ENCODE data around the gene TGFB1.
"Not testable (repeated sequence)": the region's sequence is repeated elsewhere in the genome, so short reads cannot be mapped to it uniquely, and the experiment has no call there.

Gene TGFB1

GRCh38 chr19:41377977-41378709 lies 24.4 kb upstream of the TGFB1 start:
- H3K27ac Mint-ChIP-seq = no peak overlapping the region
- no peaks in the 10 kb centered on the region for H3K27me3 Mint-ChIP-seq
- H3K4me3 Mint-ChIP-seq = no peak overlapping the region
- peaks cover 27% of the 10 kb centered on the region for H3K4me1 Mint-ChIP-seq (ENCODE audit: low read depth)
- H3K9me3 Mint-ChIP-seq = no peaks in the 10 kb centered on the region
- peaks cover 5% of the 10 kb centered on the region for H3K36me3 Mint-ChIP-seq (ENCODE audit: low read depth)

DNA sequence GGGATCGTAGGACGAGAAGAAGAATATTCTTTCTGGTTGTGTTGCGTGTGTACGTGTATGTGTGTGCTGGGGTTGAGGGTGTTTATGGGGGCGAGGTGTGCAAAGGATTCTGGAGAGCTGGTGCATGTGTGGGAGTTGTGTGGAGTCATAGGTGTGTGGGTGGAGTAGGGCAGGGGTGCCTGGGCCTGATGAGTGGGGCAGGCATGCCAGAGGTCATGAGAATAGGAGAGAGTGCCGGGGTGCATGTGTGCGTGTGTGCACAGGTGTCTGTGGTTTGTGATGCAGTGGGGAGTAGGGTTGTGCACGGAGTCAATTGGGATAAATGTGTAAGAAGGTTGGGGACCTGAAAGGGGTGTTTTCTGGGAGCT lies 23.3 kb upstream of the TGFB1 start:
- H3K4me1 Mint-ChIP-seq (ENCODE audit: low read depth) = peaks cover 27% of the 10 kb centered on the region
- peak overlapping the region; percentile 77 for H3K27ac Mint-ChIP-seq
- peak overlapping the region; percentile 68 for H3K4me3 Mint-ChIP-seq
- no peaks in the 10 kb centered on the region for H3K9me3 Mint-ChIP-seq
- H3K27me3 Mint-ChIP-seq = no peaks in the 10 kb centered on the region
- H3K36me3 Mint-ChIP-seq (ENCODE audit: low read depth) = no peaks in the 10 kb centered on the region

DNA sequence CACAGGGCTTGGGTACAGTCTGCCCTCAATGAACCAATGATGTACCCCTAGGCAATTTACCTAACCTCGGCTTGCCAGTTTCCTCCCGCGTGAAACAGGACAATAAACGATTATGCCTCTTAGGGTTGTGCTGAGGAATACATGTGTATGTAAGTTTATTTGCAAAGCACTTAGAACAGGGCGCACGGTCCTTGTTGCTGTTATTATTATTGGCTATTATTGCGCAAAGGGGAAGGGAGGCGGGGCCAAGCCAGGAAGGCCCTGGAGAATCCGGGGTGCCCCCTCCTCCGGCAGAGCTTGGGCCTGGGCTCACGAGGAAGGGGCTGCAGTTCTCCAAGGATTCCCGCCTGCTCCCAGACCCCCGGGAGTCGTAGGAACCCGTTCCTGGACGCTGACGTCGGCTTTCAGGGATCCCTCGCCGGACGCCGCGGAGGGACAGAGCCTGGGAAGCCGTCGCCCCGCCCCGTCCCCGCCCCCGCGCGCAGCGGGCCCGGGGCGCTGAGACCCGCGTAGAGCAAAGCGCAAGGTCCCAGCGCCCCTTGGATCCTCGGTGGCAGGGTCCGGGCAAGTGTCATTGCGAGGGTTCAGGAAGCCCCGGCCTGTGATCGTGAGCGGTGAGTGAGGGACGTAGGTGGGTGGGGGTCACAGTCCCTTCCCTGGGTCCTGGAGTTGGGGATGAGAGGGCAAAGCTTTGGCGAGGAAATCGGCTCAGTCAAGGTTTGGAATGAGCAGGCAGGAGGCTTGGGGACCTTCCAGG lies 22.7 kb upstream of the TGFB1 start, which contains the start of gene TMEM91:
Gene TMEM91 (plus strand): TSS at position 293 of the 757 bp plus-strand sequence. CDS start 1,777 bp downstream, outside the sequence.
- Mint-ChIP-seq H3K27me3 (no peaks in the 10 kb centered on the region), H3K4me3 (peak within 1 kb of the TSS; percentile 77), H3K36me3 (ENCODE audit: low read depth) (no peaks in the 10 kb centered on the region), H3K4me1 (ENCODE audit: low read depth) (peaks cover 27% of the 10 kb centered on the region), H3K9me3 (no peaks in the 10 kb centered on the region), H3K27ac (peak within 1 kb of the TSS; percentile 77)

DNA sequence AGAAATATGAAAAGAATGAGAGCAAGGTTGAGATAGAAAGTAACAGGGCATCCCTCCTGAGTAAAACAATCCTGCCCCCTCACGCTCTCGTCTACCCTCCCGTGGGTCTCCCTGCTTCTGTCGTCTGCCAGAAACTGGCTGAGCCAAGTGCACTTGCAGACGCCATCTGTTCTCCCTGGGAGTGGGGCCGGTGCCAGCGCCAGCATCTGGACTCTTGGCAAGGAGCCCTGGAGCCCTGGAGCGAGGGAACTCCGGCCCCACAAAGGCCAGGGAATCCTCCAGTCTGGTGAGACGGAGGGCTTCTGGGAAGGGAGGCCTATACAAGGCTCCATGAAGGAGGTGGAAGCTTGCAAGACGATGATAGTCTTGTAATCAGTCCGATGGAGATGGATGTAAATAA lies 20.3 kb upstream of the TGFB1 start:
- Mint-ChIP-seq H3K36me3 (ENCODE audit: low read depth) (no peaks in the 10 kb centered on the region), H3K9me3 (no peaks in the 10 kb centered on the region), H3K4me3 (no peak overlapping the region), H3K27ac (no peak overlapping the region), H3K27me3 (no peaks in the 10 kb centered on the region), H3K4me1 (ENCODE audit: low read depth) (peaks cover 27% of the 10 kb centered on the region)

GRCh38 chr19:41372501-41372900 lies 18.8 kb upstream of the TGFB1 start:
- no peak overlapping the region for H3K27ac Mint-ChIP-seq
- H3K27me3 Mint-ChIP-seq = no peaks in the 10 kb centered on the region

GRCh38 chr19:41371541-41371940 lies 17.8 kb upstream of the TGFB1 start:
- H3K27ac Mint-ChIP-seq = no peak overlapping the region
- H3K27me3 Mint-ChIP-seq = no peaks in the 10 kb centered on the region
- H3K4me3 Mint-ChIP-seq = no peak overlapping the region
- H3K9me3 Mint-ChIP-seq = no peaks in the 10 kb centered on the region
- no peaks in the 10 kb centered on the region for H3K36me3 Mint-ChIP-seq (ENCODE audit: low read depth)
- H3K4me1 Mint-ChIP-seq (ENCODE audit: low read depth) = peaks cover 10% of the 10 kb centered on the region

More at GRCh38 chr19:41372501-41372900, 18.8 kb upstream of the TGFB1 start:
- H3K36me3 Mint-ChIP-seq (ENCODE audit: low read depth) = no peaks in the 10 kb centered on the region
- no peaks in the 10 kb centered on the region for H3K9me3 Mint-ChIP-seq
- peaks cover 20% of the 10 kb centered on the region for H3K4me1 Mint-ChIP-seq (ENCODE audit: low read depth)
- no peak overlapping the region for H3K4me3 Mint-ChIP-seq

- peaks cover 12% of the 10 kb centered on the region for H3K4me1 Mint-ChIP-seq (ENCODE audit: low read depth)
- H3K27ac Mint-ChIP-seq; H3K36me3 Mint-ChIP-seq (ENCODE audit: low read depth): not testable (repeated sequence)
Measured at GRCh38 chr19:41371119-41371518, 17.4 kb upstream of the TGFB1 start.

DNA sequence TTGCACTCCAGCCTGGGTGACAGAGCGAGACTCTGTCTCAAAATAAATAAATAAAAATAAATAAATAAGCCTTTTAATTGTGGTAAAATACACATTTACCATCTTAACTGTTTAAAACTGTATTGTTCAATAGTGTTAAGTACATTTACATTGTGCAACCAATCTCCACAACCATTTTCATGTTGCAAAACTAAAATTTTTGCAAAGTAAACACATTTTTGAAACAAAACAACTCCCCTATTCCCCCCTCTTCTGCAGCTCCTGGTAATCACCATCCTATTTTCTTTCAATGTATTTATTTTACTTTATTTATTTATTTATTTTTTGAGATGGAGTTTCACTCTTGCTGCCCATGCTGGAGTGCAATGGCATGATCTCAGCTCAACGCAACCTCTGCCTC lies 16.0 kb upstream of the TGFB1 start:
- Mint-ChIP-seq H3K4me3 (no peak overlapping the region), H3K4me1 (ENCODE audit: low read depth) (peaks cover 13% of the 10 kb centered on the region), H3K27ac (no peak overlapping the region), H3K27me3 (no peaks in the 10 kb centered on the region), H3K36me3 (ENCODE audit: low read depth) (no peaks in the 10 kb centered on the region), H3K9me3 (no peaks in the 10 kb centered on the region)

More at GRCh38 chr19:41371119-41371518, 17.4 kb upstream of the TGFB1 start:
- H3K27me3 Mint-ChIP-seq, H3K9me3 Mint-ChIP-seq, H3K4me3 Mint-ChIP-seq: not testable (repeated sequence)

GRCh38 chr19:41367848-41368301 lies 14.2 kb upstream of the TGFB1 start:
- Mint-ChIP-seq H3K27ac (peak overlapping the region; percentile 45), H3K9me3 (no peaks in the 10 kb centered on the region), H3K4me1 (ENCODE audit: low read depth) (peaks cover 28% of the 10 kb centered on the region), H3K27me3 (no peaks in the 10 kb centered on the region), H3K36me3 (ENCODE audit: low read depth) (peaks cover 4% of the 10 kb centered on the region), H3K4me3 (no peak overlapping the region)

GRCh38 chr19:41366089-41366488 lies 12.4 kb upstream of the TGFB1 start:
- H3K27me3 Mint-ChIP-seq = no peaks in the 10 kb centered on the region
- no peak overlapping the region for H3K27ac Mint-ChIP-seq
- peaks cover 34% of the 10 kb centered on the region for H3K4me1 Mint-ChIP-seq (ENCODE audit: low read depth)
- peak overlapping the region; percentile 11 for H3K4me3 Mint-ChIP-seq
- H3K36me3 Mint-ChIP-seq (ENCODE audit: low read depth) = peaks cover 4% of the 10 kb centered on the region
- no peaks in the 10 kb centered on the region for H3K9me3 Mint-ChIP-seq

GRCh38 chr19:41364524-41365391 lies 11.0 kb upstream of the TGFB1 start:
- H3K9me3 Mint-ChIP-seq = no peaks in the 10 kb centered on the region
- peak overlapping the region; percentile 95 for H3K4me3 Mint-ChIP-seq
- H3K36me3 Mint-ChIP-seq (ENCODE audit: low read depth) = peaks cover 4% of the 10 kb centered on the region
- no peaks in the 10 kb centered on the region for H3K27me3 Mint-ChIP-seq
- peaks cover 34% of the 10 kb centered on the region for H3K4me1 Mint-ChIP-seq (ENCODE audit: low read depth)
- peak overlapping the region; percentile 99 for H3K27ac Mint-ChIP-seq

DNA sequence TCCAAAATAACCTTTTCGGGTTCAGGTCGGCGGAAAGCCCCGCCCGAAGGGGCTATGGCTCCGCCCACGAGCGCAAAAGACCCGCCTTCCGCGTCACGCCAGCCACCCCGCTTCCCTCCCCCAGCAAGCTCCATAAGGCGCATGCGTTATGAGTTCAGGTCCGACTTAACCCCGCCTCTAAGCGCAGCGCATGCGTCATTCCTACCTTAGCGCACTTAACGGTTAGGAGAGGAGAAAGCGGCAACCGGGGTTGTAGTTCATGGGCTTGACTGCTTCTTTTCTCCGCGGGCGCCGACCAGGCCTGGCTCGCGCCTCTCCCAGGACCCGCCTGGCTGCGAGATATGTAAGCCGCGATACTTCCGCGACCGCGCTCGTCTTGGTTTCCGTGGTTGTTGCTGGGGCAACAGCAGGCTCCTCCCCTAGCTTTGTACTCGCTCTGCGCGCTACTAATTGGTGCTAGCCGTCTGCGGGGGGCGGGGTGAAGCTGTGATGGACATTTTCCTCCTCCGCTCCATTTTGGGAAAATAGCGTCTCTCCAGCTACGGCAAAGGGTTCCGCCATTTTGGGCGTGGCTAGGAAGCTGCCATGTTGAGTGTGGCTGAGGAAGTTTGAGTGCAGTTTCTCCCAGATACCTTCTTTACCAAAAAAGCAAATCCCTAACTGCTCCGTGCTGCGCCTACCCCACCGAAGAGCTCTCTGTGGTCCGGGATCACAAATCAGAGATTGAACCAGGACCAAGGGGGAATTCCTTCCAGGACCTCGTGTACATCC lies 10.2 kb upstream of the TGFB1 start, which contains the start of gene B9D2:
Gene B9D2 (minus strand): TSS at position 397 of the 771 bp plus-strand sequence. CDS start 630 bp downstream, outside the sequence.
- H3K27ac Mint-ChIP-seq = peak within 1 kb of the TSS; percentile 99
- no peaks in the 10 kb centered on the region for H3K9me3 Mint-ChIP-seq

DNA sequence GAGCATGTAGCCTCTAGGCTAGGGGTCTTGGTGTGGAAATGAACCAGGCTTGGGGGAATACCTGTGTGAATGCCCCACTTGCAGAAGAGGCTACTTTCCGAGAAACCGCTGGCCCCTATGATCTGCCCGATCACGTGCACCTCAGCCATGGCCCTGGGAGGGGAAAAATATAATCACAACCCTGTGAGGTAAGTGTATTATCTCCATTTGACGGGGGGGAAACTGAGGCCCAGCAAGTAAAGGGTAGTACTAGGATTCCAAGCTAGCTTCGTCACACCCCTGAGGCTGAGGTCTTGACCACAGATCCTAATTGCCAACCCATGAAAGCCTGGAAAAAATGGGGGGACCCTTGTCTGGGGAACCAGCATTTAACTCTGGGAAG lies 9.6 kb upstream of the TGFB1 start:
- Mint-ChIP-seq H3K27ac (peak overlapping the region; percentile 99), H3K4me1 (ENCODE audit: low read depth) (peaks cover 37% of the 10 kb centered on the region), H3K9me3 (no peaks in the 10 kb centered on the region), H3K36me3 (ENCODE audit: low read depth) (peaks cover 6% of the 10 kb centered on the region), H3K4me3 (peak overlapping the region; percentile 95), H3K27me3 (no peaks in the 10 kb centered on the region)

More for the DNA sequence above, 10.2 kb upstream of the TGFB1 start, which contains the start of gene B9D2:
- peak within 1 kb of the TSS; percentile 95 for H3K4me3 Mint-ChIP-seq
- peaks cover 34% of the 10 kb centered on the region for H3K4me1 Mint-ChIP-seq (ENCODE audit: low read depth)
- H3K36me3 Mint-ChIP-seq (ENCODE audit: low read depth) = peaks cover 4% of the 10 kb centered on the region
- no peaks in the 10 kb centered on the region for H3K27me3 Mint-ChIP-seq
